Measurements from ENCODE around the gene RASGRP3. TPM values are rescaled to one million over a fixed set of nuclear protein-coding genes. Genes with fewer than 3 reads are reported as not detected.

Gene RASGRP3
- total and polyA plus RNA-seq, 2 of the 13 experiments (the other 11 are each of a cell fraction or from before 2014, with no cell fraction given) = 0.01 TPM; not detected in 1

DNA sequence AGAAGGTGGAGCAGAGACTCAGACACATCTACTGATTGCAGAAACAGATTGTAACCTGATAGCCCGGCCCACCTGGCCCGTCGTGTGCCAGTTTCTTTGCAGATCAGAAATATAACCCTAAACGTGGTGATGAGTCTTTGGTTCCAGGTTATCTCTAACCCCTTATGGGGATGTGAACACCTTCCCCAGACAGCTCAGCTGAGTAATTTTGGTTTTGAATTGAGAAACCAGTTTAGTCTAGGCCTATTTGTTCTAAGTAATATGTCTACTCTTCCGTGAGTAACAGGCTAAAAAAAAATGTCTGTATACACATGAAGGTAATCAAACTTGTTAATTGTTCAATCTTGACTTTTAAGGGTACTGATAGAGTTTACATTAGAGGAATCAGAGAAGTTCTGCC lies 35.7 kb downstream of the RASGRP3 start:
- ChIA-PET POLR2A (no interaction called here), CTCF (ENCODE audit: low intra/inter-chr PET ratio, low total read pairs) (no interaction called here)
- Histone ChIP-seq H3K9me3 (ENCODE audit: low read length) (no peaks in the 10 kb centered on the region), H3K36me3 (replicated peaks in 1 of 2; ENCODE audit: control insufficient read depth in 1 of 2, insufficient read depth in 2 of 2, low read length in 2 of 2) (no peaks in the 10 kb centered on the region), H4K20me1 (ENCODE audit: insufficient read depth, low read length) (no peaks in the 10 kb centered on the region), H3K4me3 (replicated peaks in 1 of 3; ENCODE audit: insufficient read depth in 1 of 3, low read depth in 2 of 3, low read length in 3 of 3) (no peak overlapping the region), H3K4me1 (ENCODE audit: insufficient read depth, low read length) (no peaks in the 10 kb centered on the region), H3K9ac (ENCODE audit: insufficient read depth, low read depth, low read length) (no peak overlapping the region), H3K27ac (ENCODE audit: extremely low read length, insufficient read depth, low read length) (no peak overlapping the region), H2AFZ (ENCODE audit: low read length) (no peak overlapping the region), H3K79me2 (ENCODE audit: insufficient read depth, low read length) (no peaks in the 10 kb centered on the region), H3K27me3 (ENCODE audit: control insufficient read depth in 1 of 2, insufficient read depth in 2 of 2, low read length in 2 of 2) (no peaks in the 10 kb centered on the region), H3K4me2 (ENCODE audit: low read depth, low read length) (no peak overlapping the region)
- 2% methylated on average over 5 of the region's 5 CpGs for WGBS (ENCODE audit: low lambda C conversion rate)
- FAIRE-seq (no peak), ATAC-seq (no peak), DNase-seq (ENCODE audit: low spot score) (no peak)
- BruUV-seq (replicated peaks) = no TSS peak
- in situ Hi-C loops (cut with HindIII; ENCODE audit: extremely low pct_ligation_motif_present, low pct_unique_long_range_greater_than_20kb) = no loop called here
- intact Hi-C loops (cut with micrococcal nuclease; ENCODE audit: unreplicated experiment) = no loop called here
- TF ChIP-seq ZNF784 (CRISPR knock-in tag; IDR thresholded peaks at IDR 0.05; ENCODE audit: borderline replicate concordance) (no peak), SIX4 (CRISPR knock-in tag; IDR thresholded peaks at IDR 0.05) (no peak), NAIF1 (CRISPR knock-in tag; IDR thresholded peaks at IDR 0.05; ENCODE audit: borderline replicate concordance) (no peak), CREM (IDR thresholded peaks at IDR 0.05) (no peak), CREM (CRISPR knock-in tag; IDR thresholded peaks at IDR 0.05) (no peak), ZNF33B (CRISPR knock-in tag; IDR thresholded peaks at IDR 0.05) (no peak), SP5 (CRISPR knock-in tag; IDR thresholded peaks at IDR 0.05; ENCODE audit: borderline replicate concordance, low read depth) (no peak), ZNF530 (CRISPR knock-in tag; IDR thresholded peaks at IDR 0.05; ENCODE audit: low read depth) (no peak), ZSCAN30 (CRISPR knock-in tag; IDR thresholded peaks at IDR 0.05) (no peak), JARID2 (CRISPR knock-in tag; IDR thresholded peaks at IDR 0.05; ENCODE audit: insufficient replicate concordance) (no peak), ZNF792 (CRISPR knock-in tag; IDR thresholded peaks at IDR 0.05) (no peak), GPBP1L1 (CRISPR knock-in tag; IDR thresholded peaks at IDR 0.05) (no peak), MAF1 (CRISPR knock-in tag; IDR thresholded peaks at IDR 0.05; ENCODE audit: borderline replicate concordance) (no peak), TBL1XR1 (IDR thresholded peaks at IDR 0.05; ENCODE audit: borderline replicate concordance, low read length, partially characterized antibody) (no peak)
- TF ChIP-seq, protein P1, sequence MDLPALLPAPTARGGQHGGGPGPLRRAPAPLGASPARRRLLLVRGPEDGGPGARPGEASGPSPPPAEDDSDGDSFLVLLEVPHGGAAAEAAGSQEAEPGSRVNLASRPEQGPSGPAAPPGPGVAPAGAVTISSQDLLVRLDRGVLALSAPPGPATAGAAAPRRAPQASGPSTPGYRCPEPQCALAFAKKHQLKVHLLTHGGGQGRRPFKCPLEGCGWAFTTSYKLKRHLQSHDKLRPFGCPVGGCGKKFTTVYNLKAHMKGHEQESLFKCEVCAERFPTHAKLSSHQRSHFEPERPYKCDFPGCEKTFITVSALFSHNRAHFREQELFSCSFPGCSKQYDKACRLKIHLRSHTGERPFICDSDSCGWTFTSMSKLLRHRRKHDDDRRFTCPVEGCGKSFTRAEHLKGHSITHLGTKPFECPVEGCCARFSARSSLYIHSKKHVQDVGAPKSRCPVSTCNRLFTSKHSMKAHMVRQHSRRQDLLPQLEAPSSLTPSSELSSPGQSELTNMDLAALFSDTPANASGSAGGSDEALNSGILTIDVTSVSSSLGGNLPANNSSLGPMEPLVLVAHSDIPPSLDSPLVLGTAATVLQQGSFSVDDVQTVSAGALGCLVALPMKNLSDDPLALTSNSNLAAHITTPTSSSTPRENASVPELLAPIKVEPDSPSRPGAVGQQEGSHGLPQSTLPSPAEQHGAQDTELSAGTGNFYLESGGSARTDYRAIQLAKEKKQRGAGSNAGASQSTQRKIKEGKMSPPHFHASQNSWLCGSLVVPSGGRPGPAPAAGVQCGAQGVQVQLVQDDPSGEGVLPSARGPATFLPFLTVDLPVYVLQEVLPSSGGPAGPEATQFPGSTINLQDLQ (CRISPR knock-in tag; IDR thresholded peaks at IDR 0.05) = no peak
- TF ChIP-seq, protein P2, sequence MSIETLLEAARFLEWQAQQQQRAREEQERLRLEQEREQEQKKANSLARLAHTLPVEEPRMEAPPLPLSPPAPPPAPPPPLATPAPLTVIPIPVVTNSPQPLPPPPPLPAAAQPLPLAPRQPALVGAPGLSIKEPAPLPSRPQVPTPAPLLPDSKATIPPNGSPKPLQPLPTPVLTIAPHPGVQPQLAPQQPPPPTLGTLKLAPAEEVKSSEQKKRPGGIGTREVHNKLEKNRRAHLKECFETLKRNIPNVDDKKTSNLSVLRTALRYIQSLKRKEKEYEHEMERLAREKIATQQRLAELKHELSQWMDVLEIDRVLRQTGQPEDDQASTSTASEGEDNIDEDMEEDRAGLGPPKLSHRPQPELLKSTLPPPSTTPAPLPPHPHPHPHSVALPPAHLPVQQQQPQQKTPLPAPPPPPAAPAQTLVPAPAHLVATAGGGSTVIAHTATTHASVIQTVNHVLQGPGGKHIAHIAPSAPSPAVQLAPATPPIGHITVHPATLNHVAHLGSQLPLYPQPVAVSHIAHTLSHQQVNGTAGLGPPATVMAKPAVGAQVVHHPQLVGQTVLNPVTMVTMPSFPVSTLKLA (IDR thresholded peaks at IDR 0.05) = no peak
- TF ChIP-seq, protein P3, sequence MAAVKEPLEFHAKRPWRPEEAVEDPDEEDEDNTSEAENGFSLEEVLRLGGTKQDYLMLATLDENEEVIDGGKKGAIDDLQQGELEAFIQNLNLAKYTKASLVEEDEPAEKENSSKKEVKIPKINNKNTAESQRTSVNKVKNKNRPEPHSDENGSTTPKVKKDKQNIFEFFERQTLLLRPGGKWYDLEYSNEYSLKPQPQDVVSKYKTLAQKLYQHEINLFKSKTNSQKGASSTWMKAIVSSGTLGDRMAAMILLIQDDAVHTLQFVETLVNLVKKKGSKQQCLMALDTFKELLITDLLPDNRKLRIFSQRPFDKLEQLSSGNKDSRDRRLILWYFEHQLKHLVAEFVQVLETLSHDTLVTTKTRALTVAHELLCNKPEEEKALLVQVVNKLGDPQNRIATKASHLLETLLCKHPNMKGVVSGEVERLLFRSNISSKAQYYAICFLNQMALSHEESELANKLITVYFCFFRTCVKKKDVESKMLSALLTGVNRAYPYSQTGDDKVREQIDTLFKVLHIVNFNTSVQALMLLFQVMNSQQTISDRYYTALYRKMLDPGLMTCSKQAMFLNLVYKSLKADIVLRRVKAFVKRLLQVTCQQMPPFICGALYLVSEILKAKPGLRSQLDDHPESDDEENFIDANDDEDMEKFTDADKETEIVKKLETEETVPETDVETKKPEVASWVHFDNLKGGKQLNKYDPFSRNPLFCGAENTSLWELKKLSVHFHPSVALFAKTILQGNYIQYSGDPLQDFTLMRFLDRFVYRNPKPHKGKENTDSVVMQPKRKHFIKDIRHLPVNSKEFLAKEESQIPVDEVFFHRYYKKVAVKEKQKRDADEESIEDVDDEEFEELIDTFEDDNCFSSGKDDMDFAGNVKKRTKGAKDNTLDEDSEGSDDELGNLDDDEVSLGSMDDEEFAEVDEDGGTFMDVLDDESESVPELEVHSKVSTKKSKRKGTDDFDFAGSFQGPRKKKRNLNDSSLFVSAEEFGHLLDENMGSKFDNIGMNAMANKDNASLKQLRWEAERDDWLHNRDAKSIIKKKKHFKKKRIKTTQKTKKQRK (IDR thresholded peaks at IDR 0.05; ENCODE audit: low read length) = no peak
